ENCODE results near the gene DOK3. TPM values are rescaled to one million over a fixed set of nuclear protein-coding genes. Genes with fewer than 3 reads are reported as not detected.

DOK3 gene
- total RNA-seq, 1 experiment from 2014 or later, result 12.4 TPM

DNA sequence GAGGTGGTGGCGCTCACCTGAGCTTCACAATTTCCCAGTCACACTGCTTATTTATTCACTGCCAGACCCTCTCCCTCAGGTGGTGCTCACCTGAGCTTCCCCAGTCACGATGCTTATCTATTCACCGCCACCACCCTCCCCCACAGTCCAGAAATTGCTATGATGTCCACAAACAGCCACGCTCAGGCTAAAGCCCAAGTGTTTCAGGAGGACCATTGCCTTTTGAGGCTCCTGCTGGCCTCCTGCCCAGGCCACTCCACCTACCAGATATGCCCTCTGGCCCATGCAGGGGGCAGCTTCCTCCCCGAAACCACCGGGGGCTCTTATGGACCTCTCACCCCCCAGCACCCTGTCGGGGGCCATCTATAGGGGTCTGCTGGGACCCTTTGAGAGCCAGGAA, 16.8 kb downstream of the DOK3 start:
- ATAC-seq (no peak), DNase-seq (ENCODE audit: low read depth, low spot score) (no peak)
- Histone ChIP-seq H3K36me3 (ENCODE audit: control insufficient read depth, insufficient read depth, low read length) (no peaks in the 10 kb centered on the region; the same call in 1 of the 2 replicates), H3K27ac (ENCODE audit: low read length) (no peak overlapping the region), H3K4me1 (ENCODE audit: control insufficient read depth, insufficient read depth, low read length) (peaks cover 31% of the 10 kb centered on the region), H3K9me3 (ENCODE audit: control insufficient read depth, insufficient read depth, low read depth, low read length) (no peaks in the 10 kb centered on the region), H3K27me3 (ENCODE audit: control insufficient read depth, insufficient read depth, low read length) (no peaks in the 10 kb centered on the region), H3K4me3 (ENCODE audit: low read depth in 2 of 2, low read length in 2 of 2) (no peak overlapping the region)
- ChIA-PET CTCF (interaction anchor here (0.5 to 1.3 kb wide), 2 partner anchors 8 to 18 kb away, joined by 5 to 7 read pairs; no protein-coding TSS in a partner anchor), POLR2A (no interaction called here)
- no peak for TF ChIP-seq POLR2AphosphoS5 (IDR thresholded peaks at IDR 0.05; ENCODE audit: low read depth, low read length)
- TF ChIP-seq TCF7L2 (IDR thresholded peaks at IDR 0.05; ENCODE audit: low read depth, low read length), result no peak
- no peak for TF ChIP-seq SIN3A (IDR thresholded peaks at IDR 0.05; ENCODE audit: borderline replicate concordance, insufficient read depth, low read depth, low read length)
- TF ChIP-seq, protein P1, sequence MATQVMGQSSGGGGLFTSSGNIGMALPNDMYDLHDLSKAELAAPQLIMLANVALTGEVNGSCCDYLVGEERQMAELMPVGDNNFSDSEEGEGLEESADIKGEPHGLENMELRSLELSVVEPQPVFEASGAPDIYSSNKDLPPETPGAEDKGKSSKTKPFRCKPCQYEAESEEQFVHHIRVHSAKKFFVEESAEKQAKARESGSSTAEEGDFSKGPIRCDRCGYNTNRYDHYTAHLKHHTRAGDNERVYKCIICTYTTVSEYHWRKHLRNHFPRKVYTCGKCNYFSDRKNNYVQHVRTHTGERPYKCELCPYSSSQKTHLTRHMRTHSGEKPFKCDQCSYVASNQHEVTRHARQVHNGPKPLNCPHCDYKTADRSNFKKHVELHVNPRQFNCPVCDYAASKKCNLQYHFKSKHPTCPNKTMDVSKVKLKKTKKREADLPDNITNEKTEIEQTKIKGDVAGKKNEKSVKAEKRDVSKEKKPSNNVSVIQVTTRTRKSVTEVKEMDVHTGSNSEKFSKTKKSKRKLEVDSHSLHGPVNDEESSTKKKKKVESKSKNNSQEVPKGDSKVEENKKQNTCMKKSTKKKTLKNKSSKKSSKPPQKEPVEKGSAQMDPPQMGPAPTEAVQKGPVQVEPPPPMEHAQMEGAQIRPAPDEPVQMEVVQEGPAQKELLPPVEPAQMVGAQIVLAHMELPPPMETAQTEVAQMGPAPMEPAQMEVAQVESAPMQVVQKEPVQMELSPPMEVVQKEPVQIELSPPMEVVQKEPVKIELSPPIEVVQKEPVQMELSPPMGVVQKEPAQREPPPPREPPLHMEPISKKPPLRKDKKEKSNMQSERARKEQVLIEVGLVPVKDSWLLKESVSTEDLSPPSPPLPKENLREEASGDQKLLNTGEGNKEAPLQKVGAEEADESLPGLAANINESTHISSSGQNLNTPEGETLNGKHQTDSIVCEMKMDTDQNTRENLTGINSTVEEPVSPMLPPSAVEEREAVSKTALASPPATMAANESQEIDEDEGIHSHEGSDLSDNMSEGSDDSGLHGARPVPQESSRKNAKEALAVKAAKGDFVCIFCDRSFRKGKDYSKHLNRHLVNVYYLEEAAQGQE (IDR thresholded peaks at IDR 0.05; ENCODE audit: insufficient read depth in 1 of 2, low read depth in 2 of 2, low read length in 1 of 2), result no peak
- TF ChIP-seq, protein P2, sequence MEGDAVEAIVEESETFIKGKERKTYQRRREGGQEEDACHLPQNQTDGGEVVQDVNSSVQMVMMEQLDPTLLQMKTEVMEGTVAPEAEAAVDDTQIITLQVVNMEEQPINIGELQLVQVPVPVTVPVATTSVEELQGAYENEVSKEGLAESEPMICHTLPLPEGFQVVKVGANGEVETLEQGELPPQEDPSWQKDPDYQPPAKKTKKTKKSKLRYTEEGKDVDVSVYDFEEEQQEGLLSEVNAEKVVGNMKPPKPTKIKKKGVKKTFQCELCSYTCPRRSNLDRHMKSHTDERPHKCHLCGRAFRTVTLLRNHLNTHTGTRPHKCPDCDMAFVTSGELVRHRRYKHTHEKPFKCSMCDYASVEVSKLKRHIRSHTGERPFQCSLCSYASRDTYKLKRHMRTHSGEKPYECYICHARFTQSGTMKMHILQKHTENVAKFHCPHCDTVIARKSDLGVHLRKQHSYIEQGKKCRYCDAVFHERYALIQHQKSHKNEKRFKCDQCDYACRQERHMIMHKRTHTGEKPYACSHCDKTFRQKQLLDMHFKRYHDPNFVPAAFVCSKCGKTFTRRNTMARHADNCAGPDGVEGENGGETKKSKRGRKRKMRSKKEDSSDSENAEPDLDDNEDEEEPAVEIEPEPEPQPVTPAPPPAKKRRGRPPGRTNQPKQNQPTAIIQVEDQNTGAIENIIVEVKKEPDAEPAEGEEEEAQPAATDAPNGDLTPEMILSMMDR (IDR thresholded peaks at IDR 0.05), result no peak
- intact Hi-C loops (cut with micrococcal nuclease; ENCODE audit: unreplicated experiment), result no loop called here
- BruUV-seq (replicated peaks), result no TSS peak
- in situ Hi-C loops (cut with HindIII; ENCODE audit: low pct_unique_long_range_greater_than_20kb, low sequenced_read_pairs), result no loop called here

DNA sequence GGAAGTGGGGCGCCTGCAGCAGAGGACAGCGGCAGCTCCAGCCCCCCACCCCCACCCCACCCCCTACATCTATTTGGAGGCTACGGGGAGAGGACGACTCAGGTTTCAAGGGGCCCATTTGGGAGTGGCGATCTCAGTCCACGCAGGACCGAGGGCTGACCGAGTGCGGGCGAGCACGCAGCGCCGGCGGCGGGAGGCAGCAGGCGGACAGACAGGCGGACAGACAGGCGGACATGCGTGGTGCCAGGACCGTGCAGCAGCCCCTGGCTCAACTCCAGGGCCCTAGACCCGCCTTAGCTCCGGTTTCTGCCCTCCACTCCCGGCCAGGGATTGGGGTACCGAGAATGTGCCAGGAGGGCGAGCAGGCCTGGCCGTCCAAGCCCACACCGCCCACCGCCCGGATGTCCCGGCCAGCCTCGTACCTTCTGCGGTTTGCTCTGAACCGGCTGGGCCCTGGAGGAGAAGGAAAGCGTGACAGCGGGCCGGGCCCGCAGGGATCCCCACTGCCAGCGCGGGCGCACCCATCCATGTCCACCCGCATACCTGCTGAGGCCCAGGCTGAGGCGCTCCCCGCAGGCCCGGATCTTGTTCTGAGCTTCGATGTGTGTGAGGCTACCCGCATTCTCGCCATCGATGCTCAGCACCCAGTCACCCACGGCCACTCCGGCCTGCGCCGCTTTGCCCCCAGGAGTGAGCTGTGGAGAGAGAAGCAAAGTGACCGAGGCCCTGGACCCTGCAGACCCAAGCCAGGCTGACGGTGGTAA, 17.5 kb downstream of the DOK3 start:
- ChIA-PET CTCF (interaction anchor here (0.7 to 1.3 kb wide), 2 partner anchors 9 to 12 kb away, joined by 3 to 7 read pairs; no protein-coding TSS in a partner anchor), POLR2A (no interaction called here)
- Histone ChIP-seq H3K27ac (ENCODE audit: low read length) (no peak overlapping the region), H3K4me1 (ENCODE audit: control insufficient read depth, insufficient read depth, low read length) (peaks cover 31% of the 10 kb centered on the region), H3K36me3 (ENCODE audit: control insufficient read depth, insufficient read depth, low read length) (peaks cover 3% of the 10 kb centered on the region; the same call in 1 of the 2 replicates), H3K27me3 (ENCODE audit: control insufficient read depth, insufficient read depth, low read length) (no peaks in the 10 kb centered on the region), H3K9me3 (ENCODE audit: control insufficient read depth, insufficient read depth, low read depth, low read length) (no peaks in the 10 kb centered on the region), H3K4me3 (ENCODE audit: low read depth in 2 of 2, low read length in 2 of 2) (no peak overlapping the region)
- TF ChIP-seq POLR2AphosphoS5 (IDR thresholded peaks at IDR 0.05; ENCODE audit: low read depth, low read length) (no peak), TCF7L2 (IDR thresholded peaks at IDR 0.05; ENCODE audit: low read depth, low read length) (no peak)
- TF ChIP-seq, protein P2 (IDR thresholded peaks at IDR 0.05), result no peak
- TF ChIP-seq, protein P1 (IDR thresholded peaks at IDR 0.05; ENCODE audit: insufficient read depth in 1 of 2, low read depth in 2 of 2, low read length in 1 of 2), result no peak
- in situ Hi-C loops (cut with HindIII; ENCODE audit: low pct_unique_long_range_greater_than_20kb, low sequenced_read_pairs) (no loop called here), intact Hi-C loops (cut with micrococcal nuclease; ENCODE audit: unreplicated experiment) (no loop called here)
- ATAC-seq, result no peak
- no TSS peak for BruUV-seq (replicated peaks)
- no peak for DNase-seq (ENCODE audit: low read depth, low spot score)
